Activated CD8-positive, alpha-beta T cell treated with anti-CD3 and anti-CD28 coated beads, Interleukin-2, amount 10 ng/mL, durations not matched to agents 7 days and 5 days (primary cell): Measurements from ENCODE around the gene SLC25A11. TPM values are rescaled to one million over a fixed set of nuclear protein-coding genes. Genes with fewer than 3 reads are reported as not detected.

Source experiments
- ATAC-seq: fragments of 150-1000 bp; cut with Tn5 transposase; one replicate; pipeline ENCODE4 v1.10.0; 2021; ENCODE audit warnings: moderate library complexity
- CTCF ChIA-PET: fragments of 350-600 bp; sonication (Branson Sonifier 250); formaldehyde crosslinking; loops from one replicate; lab custom pipeline; 2021; ENCODE audit warnings: antibody characterized with exemption; lab: Charles Lee
- POLR2A ChIA-PET: fragments of 350-600 bp; sonication (Branson Sonifier 250); formaldehyde crosslinking; loops from one replicate; lab custom pipeline; 2021; ENCODE audit warnings: antibody characterized with exemption; lab: Charles Lee
- DNase-seq: peaks from one replicate; pipeline ENCODE4 v3.0.0-alpha.2; 2020
- H3K27ac Mint-ChIP-seq: one replicate; pipeline ENCODE4 v1.8.0; 2021; ENCODE audit warnings: mild to moderate bottlenecking, mixed read lengths
- H3K27me3 Mint-ChIP-seq: one replicate; pipeline ENCODE4 v1.8.0; 2021; ENCODE audit warnings: low read depth, mixed read lengths
- H3K36me3 Mint-ChIP-seq: one replicate; pipeline ENCODE4 v1.8.0; 2021; ENCODE audit warnings: low read depth, mixed read lengths
- H3K4me1 Mint-ChIP-seq: one replicate; pipeline ENCODE4 v1.8.0; 2021; ENCODE audit warnings: low read depth, mixed read lengths
- H3K4me3 Mint-ChIP-seq: one replicate; pipeline ENCODE4 v1.8.0; 2021; ENCODE audit warnings: mild to moderate bottlenecking, mixed read lengths
- H3K9me3 Mint-ChIP-seq: one replicate; pipeline ENCODE4 v1.8.0; 2022; ENCODE audit warnings: mixed read lengths; ENCODE audit not compliant: insufficient read depth
- total RNA-seq, 2 experiments: library from RNA; stranded (reverse); gene quantifications; one replicate each; pipeline ENCODE4 v1.2.3, GENCODE V29; 2021

The SLC25A11 gene
- total RNA-seq, 2 experiments from 2014 or later, result 78.5 to 86.4 TPM

DNA sequence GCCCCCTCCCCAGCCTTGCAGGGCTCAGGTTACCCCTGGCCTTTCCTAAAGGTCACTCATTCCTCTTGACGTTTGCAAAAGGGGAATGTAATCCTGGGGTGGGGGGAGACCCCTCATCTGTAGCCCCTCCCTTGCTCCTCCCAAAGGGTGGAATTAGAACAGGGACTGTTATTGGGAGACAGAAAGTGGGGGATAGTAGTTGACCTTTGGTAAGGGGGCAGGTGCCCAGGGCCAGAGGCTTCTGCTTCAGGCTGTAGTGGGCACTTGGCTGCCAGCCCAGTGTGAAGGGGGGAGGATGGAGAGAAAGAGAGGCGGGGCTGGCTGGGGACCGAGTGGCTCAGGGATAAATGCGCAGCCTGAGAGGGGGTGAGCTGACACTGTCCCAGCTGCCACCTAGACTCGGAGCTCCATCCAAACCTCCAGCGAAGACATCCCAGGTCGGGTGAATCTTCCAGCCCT lies 10.9 kb upstream of the SLC25A11 start, which contains the start of gene ENO3:
TSS of gene ENO3 (plus strand) at position 374 of the 459 bp plus-strand sequence. CDS start 711 bp downstream, outside the sequence.
- CTCF ChIA-PET, result interaction anchor here (1.0 to 4.4 kb wide), 3 partner anchors 11 to 18 kb away, joined by 3 to 16 read pairs (median 8); partner anchors contain the start of genes RNF167, SLC25A11 and SPAG7
- no peak for ATAC-seq

DNA sequence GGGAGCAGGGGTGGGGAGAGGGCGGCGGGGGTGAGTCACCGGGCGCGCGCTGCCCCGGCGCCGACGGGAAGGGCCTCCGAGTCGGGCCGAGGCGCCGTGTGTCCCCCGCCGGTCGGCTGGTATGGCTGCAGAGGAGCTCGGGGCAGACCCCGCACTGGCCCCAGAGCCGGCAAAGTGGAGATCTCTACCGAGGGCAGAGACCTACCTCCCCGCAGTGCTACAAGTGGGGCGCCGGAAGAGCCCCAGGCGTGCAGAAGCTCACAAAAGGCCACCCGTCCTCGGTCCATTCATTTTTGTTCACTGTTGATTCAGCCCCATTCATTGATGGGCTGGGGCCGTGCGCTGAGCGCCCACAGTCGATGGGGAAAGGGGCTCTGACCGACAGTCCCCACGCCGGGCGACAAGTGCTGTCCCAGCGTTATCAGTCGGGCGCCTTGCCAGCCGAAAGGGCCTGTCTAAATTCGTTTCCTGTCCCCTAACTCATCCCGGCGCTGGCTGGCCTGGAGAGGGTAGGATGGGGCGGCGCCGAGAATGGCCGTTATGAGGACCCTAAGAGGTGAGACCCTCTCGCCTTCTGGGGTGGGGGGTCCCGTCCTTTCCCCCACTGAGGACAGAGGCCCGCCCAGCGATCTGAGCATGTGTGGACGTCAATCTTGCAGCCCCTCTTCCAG lies 10.4 kb upstream of the SLC25A11 start:
- no peak for DNase-seq
- peak overlapping the region; percentile 92 for H3K27ac Mint-ChIP-seq

More for the DNA sequence above, 10.9 kb upstream of the SLC25A11 start, which contains the start of gene ENO3:
- Mint-ChIP-seq H3K4me1 (peaks cover 21% of the 10 kb centered on the region), H3K9me3 (no peaks in the 10 kb centered on the region), H3K36me3 (peaks cover 29% of the 10 kb centered on the region), H3K4me3 (peak within 1 kb of the TSS; percentile 82), H3K27me3 (no peaks in the 10 kb centered on the region), H3K27ac (peak within 1 kb of the TSS; percentile 92)
- POLR2A ChIA-PET, result interaction anchor here (0.7 to 10.0 kb wide), 6 partner anchors 11 to 41 kb away, joined by 3 to 239 read pairs (median 4); partner anchors contain the start of genes CAMTA2, RNF167, SLC25A11 and SPAG7
- DNase-seq, result no peak

DNA sequence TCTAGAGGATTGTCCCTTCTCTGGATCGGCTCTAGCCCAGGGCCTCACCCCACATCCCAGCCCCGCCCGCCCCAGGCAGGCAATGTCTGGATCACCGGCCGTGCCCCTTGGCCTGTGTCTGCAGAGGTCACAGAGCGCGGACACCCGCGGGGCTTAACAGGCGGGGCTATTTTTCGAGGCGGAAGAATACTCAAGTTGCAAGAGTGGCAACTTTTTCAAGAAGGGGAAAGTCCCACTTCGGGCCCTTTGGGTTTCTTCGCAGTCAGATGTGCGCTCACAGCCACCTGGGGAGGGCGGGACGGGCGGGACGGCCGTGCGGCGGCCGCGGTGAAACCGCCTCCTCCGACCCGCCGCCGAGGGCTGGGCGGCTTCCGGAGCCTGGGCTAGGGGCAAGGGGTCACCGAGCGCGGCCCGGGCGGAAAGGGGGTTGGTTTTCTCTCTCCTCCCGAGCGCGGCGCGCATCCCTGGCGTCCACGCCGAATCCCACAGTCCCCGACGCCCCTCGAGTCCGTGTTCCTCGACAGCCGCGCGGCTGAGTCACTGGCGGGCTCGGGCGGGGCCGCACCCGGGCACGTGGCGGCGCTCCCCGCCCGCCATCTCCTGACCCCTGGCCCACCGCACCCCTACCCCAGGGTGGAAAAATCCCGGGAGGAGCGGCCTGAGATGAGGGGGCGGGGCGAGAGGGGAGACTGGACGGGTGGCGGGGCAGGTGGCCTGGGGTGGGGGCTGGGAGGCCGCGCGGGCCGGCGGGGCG lies 9.7 kb upstream of the SLC25A11 start:
- Mint-ChIP-seq H3K36me3 (peaks cover 41% of the 10 kb centered on the region), H3K9me3 (no peaks in the 10 kb centered on the region), H3K4me1 (peaks cover 34% of the 10 kb centered on the region), H3K27ac (peak overlapping the region; percentile 99), H3K27me3 (no peaks in the 10 kb centered on the region), H3K4me3 (peak overlapping the region; percentile 97)
- ATAC-seq (peak; percentile 28), DNase-seq (peak; percentile 84)
- ChIA-PET CTCF (interaction anchor here (4.4 kb wide), 1 partner anchor 18 kb away, joined by 16 read pairs; the partner anchor contains the start of gene SPAG7), POLR2A (interaction anchor here (0.6 to 10.0 kb wide), 11 partner anchors 9 to 444 kb away, joined by 3 to 239 read pairs (median 6); partner anchors contain the start of genes C17orf107, CHRNE, INCA1 and KIF1C)

More for the DNA sequence above, 10.4 kb upstream of the SLC25A11 start:
- peak overlapping the region; percentile 82 for H3K4me3 Mint-ChIP-seq
- CTCF ChIA-PET, result interaction anchor here (2.0 to 4.4 kb wide), 2 partner anchors 10 to 17 kb away, joined by 8 to 16 read pairs; partner anchors contain the start of genes RNF167, SLC25A11 and SPAG7
- POLR2A ChIA-PET, result interaction anchor here (0.6 to 10.0 kb wide), 8 partner anchors 9 to 37 kb away, joined by 3 to 239 read pairs (median 4); partner anchors contain the start of genes CAMTA2, RNF167, SLC25A11 and SPAG7
- no peaks in the 10 kb centered on the region for H3K27me3 Mint-ChIP-seq
- H3K4me1 Mint-ChIP-seq, result peaks cover 27% of the 10 kb centered on the region
- H3K36me3 Mint-ChIP-seq, result peaks cover 34% of the 10 kb centered on the region
- H3K9me3 Mint-ChIP-seq, result no peaks in the 10 kb centered on the region
- peak; percentile 8 for ATAC-seq

DNA sequence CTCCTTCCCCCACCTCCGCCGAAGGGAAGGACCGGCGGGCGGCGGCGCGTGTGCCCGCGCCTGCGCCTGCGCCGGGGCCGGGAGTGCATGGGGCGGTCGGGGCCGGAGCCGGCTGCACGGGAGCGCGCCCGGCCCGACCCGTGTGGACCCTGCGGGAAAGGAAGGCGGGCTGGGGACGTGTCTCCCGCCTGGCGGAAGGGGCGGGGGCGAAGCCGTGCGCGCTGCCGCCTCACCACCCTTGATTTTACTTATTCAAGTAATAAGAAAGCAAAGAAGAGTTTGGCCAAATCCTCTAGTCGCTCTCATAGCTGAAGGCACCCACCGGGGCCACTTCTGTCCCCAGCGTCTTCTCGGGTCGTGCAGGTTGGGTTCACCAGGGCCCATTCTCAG lies 9.1 kb upstream of the SLC25A11 start:
- peak; percentile 46 for ATAC-seq
- ChIA-PET CTCF (interaction anchor here (3.5 kb wide), 1 partner anchor 18 kb away, joined by 13 read pairs; the partner anchor contains the start of gene SPAG7), POLR2A (interaction anchor here (0.9 to 10.0 kb wide), 10 partner anchors 9 to 444 kb away, joined by 3 to 239 read pairs (median 8); partner anchors contain the start of genes C17orf107, CHRNE, INCA1 and KIF1C)

DNA sequence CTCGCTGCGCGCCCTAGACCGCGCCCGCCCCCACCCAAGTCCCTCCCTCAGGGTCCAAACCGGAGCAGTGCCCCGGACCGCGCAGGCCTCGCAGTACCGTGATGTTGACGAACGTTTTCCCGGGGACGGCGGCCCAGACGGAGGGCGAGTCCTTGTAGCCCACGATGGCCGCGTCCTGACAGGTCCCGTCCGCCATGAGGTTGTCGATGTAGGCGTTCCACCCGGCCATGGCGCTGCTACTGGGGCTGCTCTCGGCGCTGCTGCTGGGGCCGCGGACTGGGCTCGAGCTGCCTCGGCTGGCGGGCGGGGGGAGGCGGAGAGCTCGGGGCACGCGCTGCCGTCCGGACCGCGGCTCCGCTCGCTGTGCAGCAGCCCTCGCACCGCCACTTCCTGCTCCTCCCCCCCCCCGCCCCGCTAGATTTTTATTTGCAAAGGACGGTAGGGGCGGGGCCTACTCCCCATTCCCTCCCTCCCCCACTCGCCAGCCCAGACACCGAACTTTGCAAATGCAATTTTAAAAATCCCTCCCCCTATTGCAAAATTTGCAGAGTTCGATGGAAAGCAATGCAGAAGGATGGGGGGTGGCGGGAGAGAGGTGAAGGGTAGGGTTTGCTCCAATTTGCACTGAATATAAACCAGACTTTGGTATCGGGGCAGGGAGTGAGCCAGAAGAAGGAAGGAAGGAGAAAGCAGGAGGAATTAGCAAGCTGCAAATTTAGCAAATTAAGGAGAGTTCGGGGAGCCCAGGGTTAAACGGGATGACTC lies 8.5 kb upstream of the SLC25A11 start, which contains the start of gene PFN1:
TSS of gene PFN1 (minus strand) at position 365 of the 765 bp plus-strand sequence. CDS start at position 229, 136 bp downstream.
- CTCF ChIA-PET, result interaction anchor here (1.2 to 3.5 kb wide), 3 partner anchors 9 to 39 kb away, joined by 4 to 13 read pairs (median 4); partner anchors contain the start of gene SPAG7
- H3K4me3 Mint-ChIP-seq, result peak within 1 kb of the TSS; percentile 97
- DNase-seq, result peak; percentile 96
- POLR2A ChIA-PET, result interaction anchor here (0.8 to 10.0 kb wide), 14 partner anchors 8 to 443 kb away, joined by 3 to 239 read pairs (median 5); partner anchors contain the start of genes C17orf107, CHRNE, INCA1 and KIF1C
- peak within 1 kb of the TSS; percentile 99 for H3K27ac Mint-ChIP-seq
- H3K27me3 Mint-ChIP-seq, result no peaks in the 10 kb centered on the region
- peaks cover 46% of the 10 kb centered on the region for H3K36me3 Mint-ChIP-seq
- no peaks in the 10 kb centered on the region for H3K9me3 Mint-ChIP-seq
- peaks cover 44% of the 10 kb centered on the region for H3K4me1 Mint-ChIP-seq
- ATAC-seq, result peak; percentile 33

More for the DNA sequence above, 9.1 kb upstream of the SLC25A11 start:
- Mint-ChIP-seq H3K4me1 (peaks cover 39% of the 10 kb centered on the region), H3K4me3 (peak overlapping the region; percentile 97), H3K27ac (peak overlapping the region; percentile 99), H3K27me3 (no peaks in the 10 kb centered on the region), H3K9me3 (no peaks in the 10 kb centered on the region), H3K36me3 (peaks cover 45% of the 10 kb centered on the region)
- DNase-seq, result peak; percentile 84

DNA sequence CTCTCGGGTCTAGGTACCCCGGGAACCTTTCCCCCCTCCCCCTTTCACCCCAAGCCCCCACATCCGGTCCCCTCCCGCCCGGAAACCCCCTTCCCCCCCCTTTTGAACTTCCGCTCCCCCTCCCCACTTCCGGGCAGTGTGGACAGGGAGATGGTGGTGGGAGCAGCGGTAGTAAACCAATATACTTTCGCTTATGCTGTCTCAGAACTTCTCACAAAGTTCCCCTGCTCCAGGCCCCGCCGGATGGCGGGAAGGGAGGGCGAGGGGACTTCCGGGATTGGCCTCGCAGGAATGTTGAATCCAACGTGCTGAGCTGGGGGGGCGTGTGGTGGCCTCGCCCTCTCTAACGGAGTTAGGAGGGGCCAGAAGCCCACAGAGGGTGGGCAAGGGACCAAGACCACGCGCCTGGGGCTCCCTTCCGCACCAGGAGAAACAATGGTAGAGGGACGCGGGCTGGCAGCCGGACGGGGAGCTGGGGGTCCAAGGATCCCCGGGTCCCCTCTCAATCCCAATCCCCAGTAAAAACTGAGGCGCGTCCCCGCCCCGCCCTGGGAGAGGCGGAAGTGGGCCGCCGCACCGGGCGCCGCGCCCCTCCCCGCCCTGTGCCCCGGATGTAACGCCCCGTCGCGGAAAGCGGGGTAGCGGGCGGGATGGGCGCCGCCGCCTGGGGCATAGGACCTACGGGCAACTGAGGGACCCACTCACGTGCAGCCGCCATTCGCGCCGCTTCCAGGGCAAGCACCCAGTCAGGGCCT lies 7.7 kb upstream of the SLC25A11 start:
- ChIA-PET CTCF (interaction anchor here (1.2 to 3.5 kb wide), 3 partner anchors 9 to 38 kb away, joined by 4 to 13 read pairs (median 4); partner anchors contain the start of gene SPAG7), POLR2A (interaction anchor here (0.8 to 10.0 kb wide), 13 partner anchors 7 to 217 kb away, joined by 3 to 239 read pairs (median 5); partner anchors contain the start of genes C17orf107, CHRNE, RNF167 and SLC25A11)
- ATAC-seq (peak; percentile 16), DNase-seq (peak; percentile 84)
- no peaks in the 10 kb centered on the region for H3K27me3 Mint-ChIP-seq
- H3K9me3 Mint-ChIP-seq, result no peaks in the 10 kb centered on the region
- peak overlapping the region; percentile 97 for H3K4me3 Mint-ChIP-seq
- H3K4me1 Mint-ChIP-seq, result peaks cover 51% of the 10 kb centered on the region
- peaks cover 54% of the 10 kb centered on the region for H3K36me3 Mint-ChIP-seq
- H3K27ac Mint-ChIP-seq, result peak overlapping the region; percentile 99

DNA sequence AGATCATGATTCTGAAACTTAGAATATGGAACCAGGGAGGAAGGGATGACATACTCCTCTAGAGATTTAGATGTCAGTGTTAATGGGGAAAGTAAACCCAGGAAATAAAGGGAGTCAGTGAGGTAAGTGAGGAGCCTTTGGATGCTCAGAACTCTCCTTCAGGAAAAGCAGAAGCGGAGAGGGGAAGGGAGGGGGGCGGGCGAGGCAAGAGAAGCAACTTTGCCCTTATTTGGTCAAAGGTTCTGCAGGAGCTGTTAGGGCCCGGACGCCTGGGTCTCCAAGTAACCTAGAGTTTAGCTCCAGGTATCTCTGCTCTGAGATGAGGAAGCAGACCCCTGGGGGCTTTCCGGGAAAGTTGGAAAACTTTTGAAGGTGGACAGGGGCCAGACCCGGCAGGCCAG lies 7.2 kb upstream of the SLC25A11 start:
- Mint-ChIP-seq H3K4me3 (peak overlapping the region; percentile 97), H3K27me3 (no peaks in the 10 kb centered on the region), H3K9me3 (no peaks in the 10 kb centered on the region), H3K4me1 (peaks cover 57% of the 10 kb centered on the region), H3K36me3 (peaks cover 60% of the 10 kb centered on the region), H3K27ac (peak overlapping the region; percentile 88)
- DNase-seq, result no peak
- ChIA-PET CTCF (interaction anchor here (1.2 to 3.5 kb wide), 5 partner anchors 10 to 44 kb away, joined by 3 to 13 read pairs (median 4); partner anchors contain the start of genes CHRNE and SPAG7), POLR2A (interaction anchor here (1.0 to 10.0 kb wide), 11 partner anchors 7 to 216 kb away, joined by 3 to 239 read pairs (median 4); partner anchors contain the start of genes RNF167, SLC25A11 and SPAG7)
- ATAC-seq, result no peak

DNA sequence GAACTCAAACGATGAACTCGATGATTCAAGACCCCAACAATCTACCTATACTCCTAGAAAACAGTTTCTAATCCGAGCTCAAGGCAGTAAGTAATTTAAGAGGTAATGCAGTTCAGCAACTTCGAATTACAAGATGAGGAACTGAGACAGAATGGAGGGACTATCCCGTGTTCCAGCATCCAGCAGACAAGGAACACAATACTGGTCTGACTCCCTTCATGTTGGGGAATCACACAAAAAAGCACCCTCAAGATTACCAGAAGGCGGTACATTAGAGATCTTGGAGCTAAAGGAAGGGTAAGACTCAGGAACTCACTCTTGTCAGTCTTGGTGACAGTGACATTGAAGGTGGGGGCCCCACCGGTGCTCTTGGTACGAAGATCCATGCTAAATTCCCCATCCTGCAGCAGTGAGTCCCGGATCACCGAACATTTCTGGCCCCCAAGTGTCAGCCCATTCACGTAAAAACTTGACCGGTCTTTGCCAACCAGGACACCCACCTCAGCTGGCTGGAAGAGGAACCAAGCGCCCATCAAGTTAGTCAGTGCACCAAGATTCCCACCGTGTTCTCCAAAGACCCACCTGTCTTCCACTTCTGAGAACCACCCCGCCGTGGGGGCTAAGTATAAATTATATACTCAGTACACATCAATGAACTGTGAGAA lies 6.6 kb upstream of the SLC25A11 start:
- Mint-ChIP-seq H3K9me3 (no peaks in the 10 kb centered on the region), H3K4me1 (peaks cover 56% of the 10 kb centered on the region), H3K27me3 (no peaks in the 10 kb centered on the region), H3K27ac (peak overlapping the region; percentile 88), H3K36me3 (peaks cover 66% of the 10 kb centered on the region), H3K4me3 (peak overlapping the region; percentile 97)
- ChIA-PET POLR2A (interaction anchor here (1.0 to 10.0 kb wide), 13 partner anchors 6 to 237 kb away, joined by 3 to 239 read pairs (median 4); partner anchors contain the start of genes CAMTA2, RNF167, SLC25A11 and SPAG7), CTCF (interaction anchor here (1.1 to 3.5 kb wide), 5 partner anchors 11 to 115 kb away, joined by 3 to 13 read pairs (median 3); partner anchors contain the start of genes CHRNE and SPAG7)
- DNase-seq, result peak; percentile 45
- ATAC-seq, result no peak

DNA sequence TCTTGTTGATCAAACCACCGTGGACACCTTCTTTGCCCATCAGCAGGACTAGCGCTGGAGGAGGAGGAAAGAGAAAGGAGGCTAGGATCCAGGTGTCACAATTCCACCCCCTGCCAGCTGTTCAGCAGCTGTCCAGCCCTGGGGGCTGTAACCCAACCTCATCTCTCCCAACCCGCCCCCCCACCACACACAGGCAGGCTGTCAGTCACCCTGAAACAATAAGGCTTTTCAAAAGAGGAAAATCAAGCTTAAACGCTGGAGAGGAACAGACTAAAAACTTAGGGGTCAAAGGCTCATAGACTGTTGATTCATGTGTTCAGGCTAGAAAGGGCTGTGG lies 6.1 kb upstream of the SLC25A11 start:
- H3K27ac Mint-ChIP-seq, result peak overlapping the region; percentile 88
- peak overlapping the region; percentile 97 for H3K4me3 Mint-ChIP-seq
- no peaks in the 10 kb centered on the region for H3K27me3 Mint-ChIP-seq
- DNase-seq (no peak), ATAC-seq (no peak)
- H3K9me3 Mint-ChIP-seq, result no peaks in the 10 kb centered on the region
- H3K4me1 Mint-ChIP-seq, result peaks cover 52% of the 10 kb centered on the region
- peaks cover 71% of the 10 kb centered on the region for H3K36me3 Mint-ChIP-seq
- POLR2A ChIA-PET, result interaction anchor here (0.6 to 10.0 kb wide), 8 partner anchors 9 to 236 kb away, joined by 3 to 239 read pairs (median 3); partner anchors contain the start of genes CAMTA2 and SPAG7
- CTCF ChIA-PET, result interaction anchor here (1.1 to 3.5 kb wide), 4 partner anchors 11 to 116 kb away, joined by 3 to 13 read pairs (median 3); partner anchors contain the start of genes CHRNE and SPAG7
